CD14-positive monocyte (primary cell): ENCODE results near the gene SMYD3. TPM values are rescaled to one million over a fixed set of nuclear protein-coding genes. Genes with fewer than 3 reads are reported as not detected.

ENCODE experiments used
- DNase-seq, 3 donors: peaks; one replicate each; pipeline ENCODE4 v3.0.0-alpha.2; 2011 to 2022
- H2AFZ ChIP-seq: 2 replicates; pipeline ENCODE4 v1.6.0; 2012; ENCODE audit warnings: mild to moderate bottlenecking, low read depth, low read length, inconsistent platforms; ENCODE audit not compliant: insufficient read depth, poor library complexity, severe bottlenecking
- H3K27ac ChIP-seq, 2 donors: 1 replicate in 1 of 2; 2 replicates in 1 of 2; pipeline ENCODE4 v1.5.1; 2012 to 2013; ENCODE audit warnings: low read length in 2 of 2, control low read depth in 1 of 2, inconsistent platforms in 1 of 2, low read depth in 1 of 2, mild to moderate bottlenecking in 1 of 2
- H3K27me3 ChIP-seq, 2 donors: one replicate each; pipeline versions ENCODE4 v1.6.0 to v1.6.1; 2011 to 2013; ENCODE audit warnings: low read length in 2 of 2; ENCODE audit not compliant: control insufficient read depth in 2 of 2, insufficient read depth in 2 of 2
- H3K36me3 ChIP-seq, 2 donors: replicated peaks in 1 of 2; 1 replicate in 1 of 2; 2 replicates in 1 of 2; pipeline versions ENCODE4 v1.5.1 to v1.6.1; 2012 to 2013; ENCODE audit warnings: low read length in 2 of 2, control low read depth in 1 of 2, inconsistent platforms in 1 of 2, mild to moderate bottlenecking in 1 of 2; ENCODE audit not compliant: insufficient read depth in 2 of 2, control insufficient read depth in 1 of 2
- H3K4me1 ChIP-seq, 2 donors: 1 replicate in 1 of 2; 2 replicates in 1 of 2; pipeline versions ENCODE4 v1.5.1 to v1.6.1; 2012 to 2013; ENCODE audit warnings: low read length in 2 of 2, control low read depth in 1 of 2, inconsistent platforms in 1 of 2, mild to moderate bottlenecking in 1 of 2, moderate library complexity in 1 of 2; ENCODE audit not compliant: insufficient read depth in 2 of 2, control insufficient read depth in 1 of 2
- H3K4me2 ChIP-seq: replicated peaks from 2 replicates; pipeline ENCODE3; 2012; ENCODE audit warnings: low read length, moderate library complexity, mild to moderate bottlenecking; ENCODE audit not compliant: poor library complexity, severe bottlenecking; ENCODE audit errors: extremely low read depth
- H3K4me3 ChIP-seq, 3 experiments: fragments of 200-600 bp in 1 of 3; sonication (generic) in 1 of 3; replicated peaks in 1 of 3; 1 replicate in 2 of 3; 2 replicates in 1 of 3; pipeline ENCODE4 v1.5.1; 2011 to 2013; ENCODE audit warnings: low read length in 3 of 3, mild to moderate bottlenecking in 3 of 3, control low read depth in 2 of 3, low read depth in 2 of 3, inconsistent platforms in 1 of 3, moderate library complexity in 1 of 3
- H3K79me2 ChIP-seq: 2 replicates; pipeline ENCODE4 v1.6.0; 2012; ENCODE audit warnings: mild to moderate bottlenecking, control low read depth, inconsistent platforms, low read length, moderate library complexity; ENCODE audit not compliant: insufficient read depth
- H3K9ac ChIP-seq: 2 replicates; pipeline ENCODE4 v1.6.0; 2017; ENCODE audit warnings: low read length, mild to moderate bottlenecking; ENCODE audit not compliant: insufficient read depth, poor library complexity, severe bottlenecking
- H3K9me3 ChIP-seq, 2 donors: replicated peaks in 1 of 2; 1 replicate in 1 of 2; 2 replicates in 1 of 2; pipeline versions ENCODE4 v1.5.1 to v1.6.1; 2012 to 2013; ENCODE audit warnings: low read length in 2 of 2, control low read depth in 1 of 2; ENCODE audit not compliant: control insufficient read depth in 1 of 2, insufficient read depth in 1 of 2
- H4K20me1 ChIP-seq: 2 replicates; pipeline ENCODE4 v1.6.0; 2012; ENCODE audit warnings: mild to moderate bottlenecking, low read length, control low read depth, moderate library complexity; ENCODE audit not compliant: insufficient read depth
- H3K27ac Mint-ChIP-seq, 7 donors: one replicate each; pipeline ENCODE4 v1.8.0; 2020; ENCODE audit warnings: mild to moderate bottlenecking in 7 of 7, mixed read lengths in 7 of 7, moderate library complexity in 6 of 7, inconsistent platforms in 2 of 7
- H3K27me3 Mint-ChIP-seq, 3 donors: one replicate each; pipeline ENCODE4 v1.8.0; 2021 to 2022; ENCODE audit warnings: low read depth in 3 of 3, mild to moderate bottlenecking in 3 of 3, mixed read lengths in 3 of 3, moderate library complexity in 3 of 3, inconsistent platforms in 1 of 3
- H3K36me3 Mint-ChIP-seq, 2 donors: one replicate each; pipeline ENCODE4 v1.8.0; 2020; ENCODE audit warnings: mixed read lengths in 2 of 2, inconsistent platforms in 1 of 2, mild to moderate bottlenecking in 1 of 2
- H3K4me1 Mint-ChIP-seq: one replicate; pipeline ENCODE4 v1.8.0; 2020; ENCODE audit warnings: mild to moderate bottlenecking, mixed read lengths
- H3K4me3 Mint-ChIP-seq, 2 donors: one replicate each; pipeline ENCODE4 v1.8.0; 2020; ENCODE audit warnings: mild to moderate bottlenecking in 2 of 2, mixed read lengths in 2 of 2, moderate library complexity in 1 of 2
- H3K9me3 Mint-ChIP-seq, 7 donors: one replicate each; pipeline ENCODE4 v1.8.0; 2020 to 2022; ENCODE audit warnings: mixed read lengths in 7 of 7, mild to moderate bottlenecking in 6 of 7, moderate library complexity in 6 of 7, inconsistent platforms in 2 of 7
- CTCF ChIP-seq: fragments of 200-600 bp; IDR thresholded peaks from one replicate; pipeline ENCODE4 v1.8.0; 2022; ENCODE audit warnings: antibody characterized with exemption, mild to moderate bottlenecking
- WGBS: methylation state at CpG from one replicate; pipeline ENCODE4 v1.1.5; 2013; ENCODE audit warnings: missing lambda C conversion rate; ENCODE audit not compliant: insufficient coverage; 5-methylcytosine and 5-hydroxymethylcytosine counted together
- intact Hi-C, 2 donors: fragments of 100-400 bp; cut with micrococcal nuclease; formaldehyde crosslinking; loops; one replicate each; pipeline versions ENCODE4 v1.15.0 to v1.15.1; 2023
- polyA plus RNA-seq, 3 donors: library from polyadenylated mRNA; depleted of rRNA in 1 of 3; unstranded in 2 of 3; stranded (reverse) in 1 of 3; fragments of 300-500 nt in 2 of 3; fragments of >200 nt in 1 of 3; fragmentation: Illumina TruSeq in 2 of 3; gene quantifications; 1 replicate in 2 of 3; 2 replicates in 1 of 3; pipeline ENCODE4 v1.2.3, GENCODE V29; 2012 to 2021

Gene SMYD3
- polyA plus RNA-seq, 3 donors = 2.7 to 8.4 (median 4.0) TPM

- no peak overlapping the region for H3K4me3 Mint-ChIP-seq
Observed at GRCh38 chr1:246208105-246208504, 299.0 kb downstream of the SMYD3 start.

GRCh38 chr1:246203180-246203579 lies 303.9 kb downstream of the SMYD3 start:
- Mint-ChIP-seq H3K27me3 (peaks cover 0 to 2% (median 0%) of the 10 kb centered on the region in 3 donors), H3K27ac (no peak overlapping the region), H3K9me3 (peaks cover 0 to 3% (median 0%) of the 10 kb centered on the region in 7 donors), H3K4me1 (peaks cover 12% of the 10 kb centered on the region), H3K36me3 (peaks cover 0 to 9% of the 10 kb centered on the region in 2 donors), H3K4me3 (no peak overlapping the region)
- Histone ChIP-seq H3K27ac (no peak overlapping the region), H3K79me2 (no peaks in the 10 kb centered on the region), H3K4me1 (peaks cover 9 to 13% of the 10 kb centered on the region in 2 donors), H2AFZ (no peak overlapping the region), H3K4me3 (no peak overlapping the region), H4K20me1 (no peaks in the 10 kb centered on the region), H3K36me3 (no peaks in the 10 kb centered on the region), H3K4me2 (no peak overlapping the region), H3K9me3 (no peaks in the 10 kb centered on the region), H3K9ac (no peak overlapping the region), H3K27me3 (no peaks in the 10 kb centered on the region)
- DNase-seq = no peak
- WGBS = 97% methylated on average over 3 of the region's 6 CpGs
- intact Hi-C loops = no loop called here
- TF ChIP-seq CTCF = no peak

More at GRCh38 chr1:246208105-246208504, 299.0 kb downstream of the SMYD3 start:
- H3K9ac ChIP-seq = no peak overlapping the region
- no peak for TF ChIP-seq CTCF
- WGBS = no CpG with 5 or more reads among the region's 2 CpGs
- peaks cover 0 to 3% (median 0%) of the 10 kb centered on the region in 7 donors for H3K9me3 Mint-ChIP-seq
- H3K27ac ChIP-seq = no peak overlapping the region
- H3K27me3 Mint-ChIP-seq = peaks cover 0 to 2% (median 0%) of the 10 kb centered on the region in 3 donors
- H3K4me2 ChIP-seq = no peak overlapping the region
- intact Hi-C loops = no loop called here
- H3K36me3 Mint-ChIP-seq = peaks cover 0 to 8% of the 10 kb centered on the region in 2 donors
- H3K4me1 Mint-ChIP-seq = peaks cover 16% of the 10 kb centered on the region
- H3K79me2 ChIP-seq = no peaks in the 10 kb centered on the region
- H2AFZ ChIP-seq = no peak overlapping the region
- H4K20me1 ChIP-seq = no peaks in the 10 kb centered on the region
- no peaks in the 10 kb centered on the region for H3K27me3 ChIP-seq
- no peaks in the 10 kb centered on the region for H3K36me3 ChIP-seq
- no peaks in the 10 kb centered on the region for H3K9me3 ChIP-seq
- H3K27ac Mint-ChIP-seq = no peak overlapping the region
- peaks cover 9 to 14% of the 10 kb centered on the region in 2 donors for H3K4me1 ChIP-seq
- H3K4me3 ChIP-seq = no peak overlapping the region
- DNase-seq = no peak
